HepG2 (cell line): ENCODE measurements around the gene NOS1AP. TPM values are rescaled to one million over a fixed set of nuclear protein-coding genes. Genes with fewer than 3 reads are reported as not detected.
A peak's percentile ranks its signal among the peaks of the same experiment; 100 is the strongest.

Experiments used
- ATAC-seq: fragments of 200-7000 bp; cut with Tn5 transposase; 3 replicates; pipeline ENCODE4 v1.9.1; 2020; ENCODE audit warnings: mild to moderate bottlenecking, moderate library complexity
- BruUV-seq: library from RNA; stranded (reverse); fragments of 400-500 nt; replicated peaks from 2 replicates; lab custom pipeline; 2021; lab: Mats Ljungman, UMichigan
- CTCF ChIA-PET: fragments of 300-600 bp; formaldehyde crosslinking; extraction: SDS; loops from one replicate; lab custom pipeline; 2021; ENCODE audit warnings: low total read pairs, inconsistent platforms, low intra/inter-chr PET ratio; lab: Yijun Ruan, JAX
- POLR2A ChIA-PET: fragments of 350-600 bp; sonication (Branson Sonifier 250); formaldehyde crosslinking; loops from one replicate; lab custom pipeline; 2020; ENCODE audit warnings: antibody characterized with exemption, inconsistent platforms; lab: Yijun Ruan, JAX
- DNase-seq: peaks from one replicate; pipeline ENCODE4 v3.0.0-alpha.2; 2015; ENCODE audit warnings: low spot score
- FAIRE-seq: peaks from 3 replicates; lab custom pipeline; 2011; peaks lifted over from hg19 to GRCh38; lab: Jason Lieb, UNC
- H2AFZ ChIP-seq: one replicate; pipeline ENCODE4 v1.6.1; 2011; ENCODE audit warnings: low read length, inconsistent platforms
- H3K27ac ChIP-seq: fragments of 300-600 bp; 3 replicates; pipeline ENCODE4 v1.8.0; 2011; ENCODE audit warnings: mixed run types, mild to moderate bottlenecking, mixed read lengths, low read length, inconsistent platforms; ENCODE audit not compliant: insufficient read depth; ENCODE audit errors: extremely low read length
- H3K27me3 ChIP-seq, 2 experiments: fragments of 200-600 bp in 1 of 2; 2 replicates in 1 of 2; 3 replicates in 1 of 2; pipeline versions ENCODE4 v1.6.0 to v1.8.0; 2011; ENCODE audit warnings: low read length in 2 of 2, mild to moderate bottlenecking in 2 of 2, moderate library complexity in 2 of 2, inconsistent platforms in 1 of 2; ENCODE audit not compliant: insufficient read depth in 2 of 2, control insufficient read depth in 1 of 2
- H3K36me3 ChIP-seq, 2 experiments: fragments of 200-600 bp in 1 of 2; replicated peaks in 1 of 2; 2 replicates in 1 of 2; 3 replicates in 1 of 2; pipeline versions ENCODE4 v1.5.1 to v1.8.0; 2011; ENCODE audit warnings: low read length in 2 of 2, inconsistent platforms in 1 of 2; ENCODE audit not compliant: insufficient read depth in 2 of 2, control insufficient read depth in 1 of 2
- H3K4me1 ChIP-seq: 2 replicates; pipeline ENCODE4 v1.5.1; 2012; ENCODE audit warnings: low read length, inconsistent platforms; ENCODE audit not compliant: insufficient read depth
- H3K4me2 ChIP-seq: 2 replicates; pipeline ENCODE4 v1.6.0; 2011; ENCODE audit warnings: low read depth, low read length, inconsistent platforms
- H3K4me3 ChIP-seq, 3 experiments: fragments of 200-600 bp in 1 of 3; sonication (generic), shearing (Covaris generic) in 1 of 3; replicated peaks in 1 of 3; 2 replicates each; pipeline ENCODE4 v1.5.1; 2011 to 2016; ENCODE audit warnings: low read length in 3 of 3, inconsistent platforms in 2 of 3, low read depth in 2 of 3, mild to moderate bottlenecking in 2 of 3, control low read depth in 1 of 3, mixed read lengths in 1 of 3; ENCODE audit not compliant: insufficient read depth in 1 of 3
- H3K79me2 ChIP-seq: one replicate; pipeline ENCODE4 v1.6.1; 2011; ENCODE audit warnings: low read length, inconsistent platforms; ENCODE audit not compliant: insufficient read depth
- H3K9ac ChIP-seq: 2 replicates; pipeline ENCODE4 v1.6.0; 2011; ENCODE audit warnings: mild to moderate bottlenecking, low read depth, low read length, inconsistent platforms; ENCODE audit not compliant: insufficient read depth
- H3K9me3 ChIP-seq: 2 replicates; pipeline ENCODE4 v1.5.1; 2012; ENCODE audit warnings: mild to moderate bottlenecking, low read length
- H4K20me1 ChIP-seq: 2 replicates; pipeline ENCODE4 v1.6.0; 2011; ENCODE audit warnings: inconsistent platforms, mild to moderate bottlenecking, low read length, moderate library complexity; ENCODE audit not compliant: insufficient read depth
- ARNT2 ChIP-seq: sonication (generic); formaldehyde crosslinking; IDR thresholded peaks from 2 replicates; pipeline ENCODE4 v1.8.0; 2022; ENCODE audit warnings: mild to moderate bottlenecking, low read depth, missing genetic modification reagents, moderate library complexity
- ASH2L ChIP-seq: fragments of 300-600, 200-600 bp; sonication (generic); IDR thresholded peaks from 2 replicates; pipeline ENCODE4 v1.7.0; 2017; ENCODE audit warnings: low read depth, mild to moderate bottlenecking, moderate library complexity, mixed read lengths, low read length; ENCODE audit not compliant: insufficient read length
- CAMTA2 ChIP-seq: sonication (generic); formaldehyde crosslinking; IDR thresholded peaks from 2 replicates; pipeline ENCODE4 v1.4.0; 2020; ENCODE audit warnings: mild to moderate bottlenecking, missing genetic modification reagents, borderline replicate concordance
- ETV5 ChIP-seq: IDR thresholded peaks from 2 replicates; pipeline ENCODE4 v1.6.1; 2018; ENCODE audit warnings: missing biosample characterization, missing genetic modification reagents, inconsistent platforms, borderline replicate concordance
- FOXA3 ChIP-seq: IDR thresholded peaks from 2 replicates; pipeline ENCODE4 v1.6.1; 2016; ENCODE audit warnings: missing genetic modification reagents, missing compliant biosample characterization
- FOXO1 ChIP-seq: sonication (generic); formaldehyde crosslinking; IDR thresholded peaks from 2 replicates; pipeline ENCODE4 v1.4.0; 2020; ENCODE audit warnings: missing genetic modification reagents
- NR1H2 ChIP-seq: sonication (generic); formaldehyde crosslinking; IDR thresholded peaks from 2 replicates; pipeline ENCODE4 v1.8.1; 2022; ENCODE audit warnings: low read depth, missing genetic modification reagents, borderline replicate concordance
- STAT5B ChIP-seq: sonication (generic); formaldehyde crosslinking; IDR thresholded peaks from 2 replicates; pipeline ENCODE4 v1.4.0; 2020; ENCODE audit warnings: missing genetic modification reagents
- TEAD2 ChIP-seq: sonication (generic); formaldehyde crosslinking; IDR thresholded peaks from 2 replicates; pipeline ENCODE4 v1.9.0; 2021; ENCODE audit warnings: missing genetic modification reagents
- ZNF230 ChIP-seq: sonication (generic); formaldehyde crosslinking; IDR thresholded peaks from 2 replicates; pipeline ENCODE4 v1.4.0; 2020; ENCODE audit warnings: mild to moderate bottlenecking, missing genetic modification reagents
- ZNF318 ChIP-seq: sonication (generic); formaldehyde crosslinking; IDR thresholded peaks from 2 replicates; pipeline ENCODE4 v1.4.0; 2020; ENCODE audit warnings: mild to moderate bottlenecking, missing genetic modification reagents
- ZNF367 ChIP-seq: sonication (generic); formaldehyde crosslinking; IDR thresholded peaks from 2 replicates; pipeline ENCODE4 v1.4.0; 2020; ENCODE audit warnings: missing genetic modification reagents, borderline replicate concordance
- ZNF430 ChIP-seq: sonication (generic); formaldehyde crosslinking; IDR thresholded peaks from 2 replicates; pipeline ENCODE4 v1.9.0; 2021; ENCODE audit warnings: mild to moderate bottlenecking, missing genetic modification reagents
- ZNF432 ChIP-seq: sonication (generic); formaldehyde crosslinking; IDR thresholded peaks from 2 replicates; pipeline ENCODE4 v1.5.0; 2020; ENCODE audit warnings: missing genetic modification reagents, mild to moderate bottlenecking, borderline replicate concordance
- ZNF737 ChIP-seq: sonication (generic); formaldehyde crosslinking; IDR thresholded peaks from 2 replicates; pipeline ENCODE4 v1.5.0; 2020; ENCODE audit warnings: missing genetic modification reagents, mild to moderate bottlenecking, borderline replicate concordance
- ZSCAN21 ChIP-seq: sonication (generic); formaldehyde crosslinking; IDR thresholded peaks from 2 replicates; pipeline ENCODE4 v1.8.0; 2022; ENCODE audit warnings: mild to moderate bottlenecking, missing genetic modification reagents, moderate library complexity, borderline replicate concordance
- ZSCAN25 ChIP-seq: sonication (generic); formaldehyde crosslinking; IDR thresholded peaks from 2 replicates; pipeline ENCODE4 v1.8.0; 2022; ENCODE audit warnings: mild to moderate bottlenecking, missing genetic modification reagents
- WGBS: methylation state at CpG from one replicate; pipeline ENCODE4 v1.1.6; 2017; ENCODE audit warnings: low lambda C conversion rate; 5-methylcytosine and 5-hydroxymethylcytosine counted together
- in situ Hi-C: cut with HindIII; loops from 2 replicates; pipeline ENCODE4 v1.10.0; 2017; ENCODE audit warnings: low pct_unique_long_range_greater_than_20kb; ENCODE audit not compliant: extremely low pct_ligation_motif_present
- intact Hi-C: fragments of 100-400 bp; cut with micrococcal nuclease; formaldehyde crosslinking; loops from one replicate; pipeline ENCODE4 v1.10.0; 2022; ENCODE audit not compliant: unreplicated experiment
- polyA plus RNA-seq, 8 experiments: library from polyadenylated mRNA; depleted of rRNA in 3 of 8; stranded (reverse) in 7 of 8; unstranded in 1 of 8; fragments of >200 nt; fragmentation: Illumina TruSeq in 4 of 8; extraction: Trizol in 4 of 8; gene quantifications; 2 replicates each; pipeline versions ENCODE4 v1.2.1 to v1.2.3, GENCODE V29; 2011 to 2016; ENCODE audit warnings: low read depth in 4 of 8, missing spikeins in 1 of 8, mixed read lengths in 1 of 8; ENCODE audit not compliant: insufficient read depth in 1 of 8
- total RNA-seq, 5 experiments: library from RNA; depleted of rRNA; stranded (reverse); fragments of >200 nt; fragmentation: Illumina TruSeq; extraction: Trizol; gene quantifications; 2 replicates each; pipeline ENCODE4 v1.2.3, GENCODE V29; 2016; ENCODE audit warnings: low read depth in 1 of 5

Gene NOS1AP
- total and polyA plus RNA-seq, 2 of the 13 experiments (the other 11 are each of a cell fraction or from before 2014, with no cell fraction given): 2.0 to 3.3 TPM

DNA sequence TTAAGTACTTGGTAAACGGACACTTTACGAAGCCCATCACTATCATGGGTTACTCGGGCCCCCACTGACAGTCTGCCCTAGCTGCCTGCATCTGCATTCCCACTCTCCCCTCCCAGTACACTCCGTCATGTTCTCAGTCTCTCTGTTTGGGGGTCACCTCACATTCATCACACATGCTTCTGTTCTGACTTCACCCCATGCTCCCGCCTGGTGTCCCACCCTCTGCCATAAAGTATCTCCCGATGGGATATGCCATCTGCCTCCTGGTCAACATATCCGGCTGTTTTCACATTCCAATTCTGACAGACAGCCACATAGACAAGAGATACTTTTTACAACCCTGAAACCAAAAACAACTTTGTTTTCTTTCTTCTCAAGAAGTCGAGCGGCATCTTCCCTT is 46.9 kb upstream of the NOS1AP start (continued):
- TF ChIP-seq ETV5 (CRISPR knock-in tag) (no peak), FOXO1 (no peak), TEAD2 (no peak), STAT5B (CRISPR knock-in tag) (no peak), CAMTA2 (CRISPR knock-in tag) (no peak)

- WGBS: 50% methylated on average over 12 of the region's 20 CpGs
- H3K9me3 ChIP-seq: peaks cover 9% of the 10 kb centered on the region; the same call in 1 of the 2 replicates
- no peak overlapping the region for H3K9ac ChIP-seq
- H3K27me3 ChIP-seq: peaks cover 3 to 36% of the 10 kb centered on the region in 2 experiments
- no peak overlapping the region for H3K27ac ChIP-seq
- 0 out of 2 replicates have a peak, but pooled peaks cover 5% of the 10 kb centered on the region for H3K4me1 ChIP-seq
- no peak overlapping the region for H2AFZ ChIP-seq
- ATAC-seq: peak; percentile 15
- DNase-seq: no peak
- ChIA-PET CTCF (no interaction called here), POLR2A (no interaction called here)
- no TSS peak for BruUV-seq
- peak overlapping the region; percentile 47 to 71 (median 59); a peak in 4 of 6 replicates for H3K4me3 ChIP-seq
- H3K4me2 ChIP-seq: peak overlapping the region; percentile 86
- no peaks in the 10 kb centered on the region for H3K36me3 ChIP-seq
- no peaks in the 10 kb centered on the region for H3K79me2 ChIP-seq
- in situ Hi-C loops (no loop called here), intact Hi-C loops (no loop called here)
- no peak for FAIRE-seq
- no peaks in the 10 kb centered on the region for H4K20me1 ChIP-seq
- TF ChIP-seq ZNF430 (CRISPR knock-in tag) (no peak), ZNF230 (CRISPR knock-in tag) (no peak), ZSCAN21 (CRISPR knock-in tag) (no peak), ASH2L (no peak), FOXA3 (CRISPR knock-in tag) (no peak), NR1H2 (no peak), ZNF432 (CRISPR knock-in tag) (no peak), ARNT2 (no peak), ZNF737 (CRISPR knock-in tag) (no peak), ZNF318 (no peak), ZNF367 (no peak), ZSCAN25 (no peak)
These were observed 46.3 kb upstream of the NOS1AP start for GRCh38 chr1:162023181-162023546.
